H9 (cell line): ENCODE results near the gene MEGF8. TPM values are rescaled to one million over a fixed set of nuclear protein-coding genes. Genes with fewer than 3 reads are reported as not detected.

Source experiments
- DNase-seq: peaks from one replicate; pipeline ENCODE4 v3.0.0-alpha.2; 2017
- H2AFZ ChIP-seq: one replicate; pipeline ENCODE4 v1.6.1; 2013; ENCODE audit warnings: mild to moderate bottlenecking, low read length, control low read depth, moderate library complexity
- H2AK5ac ChIP-seq: 2 replicates; pipeline ENCODE4 v1.6.1; 2013; ENCODE audit warnings: low read length, control low read depth, mixed read lengths; ENCODE audit not compliant: insufficient read length
- H2BK120ac ChIP-seq: one replicate; pipeline ENCODE4 v1.6.1; 2013; ENCODE audit warnings: low read depth, mild to moderate bottlenecking, low read length, control low read depth, inconsistent platforms; ENCODE audit not compliant: poor library complexity, severe bottlenecking
- H2BK12ac ChIP-seq: 2 replicates; pipeline ENCODE4 v1.6.1; 2013; ENCODE audit warnings: low read length, control low read depth, mixed read lengths, low read depth; ENCODE audit not compliant: insufficient read length
- H2BK15ac ChIP-seq: 2 replicates; pipeline ENCODE4 v1.6.1; 2013; ENCODE audit warnings: low read depth, low read length, control low read depth
- H2BK20ac ChIP-seq: one replicate; pipeline ENCODE4 v1.6.1; 2013; ENCODE audit warnings: low read depth, mild to moderate bottlenecking, low read length, control low read depth, inconsistent platforms; ENCODE audit not compliant: poor library complexity, severe bottlenecking
- H2BK5ac ChIP-seq: 2 replicates; pipeline ENCODE4 v1.6.1; 2013; ENCODE audit warnings: low read length, control low read depth, mixed read lengths; ENCODE audit not compliant: insufficient read length
- H3K14ac ChIP-seq: 2 replicates; pipeline ENCODE4 v1.6.1; 2013; ENCODE audit warnings: low read length, control low read depth; ENCODE audit not compliant: insufficient read depth
- H3K18ac ChIP-seq: 2 replicates; pipeline ENCODE4 v1.6.1; 2013; ENCODE audit warnings: low read depth, mild to moderate bottlenecking, mixed read lengths, low read length, control low read depth; ENCODE audit not compliant: insufficient read length
- H3K23ac ChIP-seq: 2 replicates; pipeline ENCODE4 v1.6.1; 2013; ENCODE audit warnings: low read length, control low read depth, mixed read lengths, low read depth; ENCODE audit not compliant: insufficient read length
- H3K23me2 ChIP-seq: 2 replicates; pipeline ENCODE4 v1.6.1; 2013; ENCODE audit warnings: low read depth, mild to moderate bottlenecking, mixed read lengths, low read length, control low read depth; ENCODE audit not compliant: insufficient read length, poor library complexity, severe bottlenecking
- H3K27ac ChIP-seq: 2 replicates; pipeline ENCODE4 v1.5.1; 2013; ENCODE audit warnings: low read length, control low read depth, mixed read lengths, low read depth; ENCODE audit not compliant: insufficient read length
- H3K27me3 ChIP-seq: 2 replicates; pipeline ENCODE4 v1.6.1; 2013; ENCODE audit warnings: low read length, control low read depth, inconsistent platforms; ENCODE audit not compliant: insufficient read depth
- H3K4ac ChIP-seq: 2 replicates; pipeline ENCODE4 v1.6.1; 2013; ENCODE audit warnings: low read depth, mild to moderate bottlenecking, control low read depth, inconsistent platforms, low read length, moderate library complexity
- H3K4me1 ChIP-seq: 2 replicates; pipeline ENCODE4 v1.6.1; 2013; ENCODE audit warnings: low read length, control low read depth, inconsistent platforms; ENCODE audit not compliant: insufficient read depth
- H3K4me2 ChIP-seq: 2 replicates; pipeline ENCODE4 v1.6.1; 2013; ENCODE audit warnings: low read length, control low read depth, mixed read lengths; ENCODE audit not compliant: insufficient read length, insufficient read depth
- H3K56ac ChIP-seq: 2 replicates; pipeline ENCODE4 v1.6.1; 2013; ENCODE audit warnings: low read depth, mild to moderate bottlenecking, mixed read lengths, low read length, control low read depth; ENCODE audit not compliant: insufficient read length
- H3K79me1 ChIP-seq: 2 replicates; pipeline ENCODE4 v1.6.1; 2013; ENCODE audit warnings: low read depth, mild to moderate bottlenecking, moderate library complexity, low read length, control low read depth, inconsistent platforms; ENCODE audit not compliant: insufficient read depth, poor library complexity, severe bottlenecking
- H3K79me2 ChIP-seq: 2 replicates; pipeline ENCODE4 v1.6.1; 2013; ENCODE audit warnings: low read length, control low read depth, inconsistent platforms; ENCODE audit not compliant: insufficient read depth
- H3K9ac ChIP-seq: 2 replicates; pipeline ENCODE4 v1.6.1; 2013; ENCODE audit warnings: low read length, control low read depth, mixed read lengths; ENCODE audit not compliant: insufficient read length; ENCODE audit errors: extremely low read depth
- H3K9me3 ChIP-seq: one replicate; pipeline ENCODE4 v1.6.1; 2013; ENCODE audit warnings: low read depth, low read length, inconsistent platforms; ENCODE audit not compliant: control insufficient read depth
- H3T11ph ChIP-seq: one replicate; pipeline ENCODE4 v1.6.1; 2013; ENCODE audit warnings: mild to moderate bottlenecking, low read length, control low read depth, inconsistent platforms
- H4K20me1 ChIP-seq: one replicate; pipeline ENCODE4 v1.6.1; 2013; ENCODE audit not compliant: control insufficient read depth, insufficient read length, insufficient read depth
- H4K5ac ChIP-seq: 2 replicates; pipeline ENCODE4 v1.6.1; 2013; ENCODE audit warnings: low read depth, mild to moderate bottlenecking, mixed read lengths, low read length, control low read depth; ENCODE audit not compliant: insufficient read length
- H4K8ac ChIP-seq: replicated peaks from 2 replicates; pipeline ENCODE4 v1.6.1; 2013; ENCODE audit warnings: low read length, control low read depth, mixed read lengths, low read depth; ENCODE audit not compliant: insufficient read length
- H4K91ac ChIP-seq: 2 replicates; pipeline ENCODE4 v1.6.1; 2013; ENCODE audit warnings: low read depth, mild to moderate bottlenecking, moderate library complexity, mixed read lengths, low read length, control low read depth; ENCODE audit not compliant: insufficient read length
- H3K27ac Mint-ChIP-seq, 3 experiments: 2 replicates in 2 of 3; 3 replicates in 1 of 3; pipeline ENCODE4 v1.8.0; 2020 to 2021; ENCODE audit warnings: mixed read lengths in 3 of 3, mild to moderate bottlenecking in 1 of 3, moderate library complexity in 1 of 3
- H3K27me3 Mint-ChIP-seq: 2 replicates; pipeline ENCODE4 v1.8.0; 2021; ENCODE audit warnings: low read depth, mild to moderate bottlenecking, moderate library complexity, mixed read lengths
- H3K36me3 Mint-ChIP-seq, 3 experiments: 2 replicates in 2 of 3; 3 replicates in 1 of 3; pipeline ENCODE4 v1.8.0; 2020 to 2021; ENCODE audit warnings: low read depth in 3 of 3, mixed read lengths in 3 of 3; ENCODE audit not compliant: insufficient read depth in 1 of 3
- H3K4me1 Mint-ChIP-seq, 2 experiments: 2 replicates each; pipeline ENCODE4 v1.8.0; 2020; ENCODE audit warnings: mixed read lengths in 2 of 2
- H3K4me3 Mint-ChIP-seq, 2 experiments: 2 replicates in 1 of 2; 3 replicates in 1 of 2; pipeline ENCODE4 v1.8.0; 2020 to 2021; ENCODE audit warnings: mild to moderate bottlenecking in 2 of 2, mixed read lengths in 2 of 2, moderate library complexity in 1 of 2
- H3K9me3 Mint-ChIP-seq, 2 experiments: 2 replicates in 1 of 2; 3 replicates in 1 of 2; pipeline ENCODE4 v1.8.0; 2020; ENCODE audit warnings: mild to moderate bottlenecking in 2 of 2, mixed read lengths in 2 of 2, moderate library complexity in 1 of 2
- WGBS: extraction: QIAGEN DNeasy Blood & Tissue Kit; methylation state at CpG from one replicate; pipeline ENCODE4 v1.1.7; 2013; ENCODE audit warnings: missing lambda C conversion rate, low lambda C conversion rate, mixed read lengths; ENCODE audit not compliant: insufficient read length; ENCODE audit errors: extremely low coverage; 5-methylcytosine and 5-hydroxymethylcytosine counted together
- total RNA-seq: library from RNA; stranded (reverse); gene quantifications from 2 replicates; pipeline ENCODE4 v1.2.1, GENCODE V29; 2021
- TF ChIP-seq, protein P1 (sequence below): fragments of 200-600 bp; sonication (generic); conservative IDR thresholded peaks from 3 replicates; pipeline ENCODE4 v1.8.0; 2021; ENCODE audit warnings: antibody characterized with exemption, mild to moderate bottlenecking

Gene MEGF8
- total RNA-seq, 1 experiment from 2014 or later, result 28.4 TPM

DNA sequence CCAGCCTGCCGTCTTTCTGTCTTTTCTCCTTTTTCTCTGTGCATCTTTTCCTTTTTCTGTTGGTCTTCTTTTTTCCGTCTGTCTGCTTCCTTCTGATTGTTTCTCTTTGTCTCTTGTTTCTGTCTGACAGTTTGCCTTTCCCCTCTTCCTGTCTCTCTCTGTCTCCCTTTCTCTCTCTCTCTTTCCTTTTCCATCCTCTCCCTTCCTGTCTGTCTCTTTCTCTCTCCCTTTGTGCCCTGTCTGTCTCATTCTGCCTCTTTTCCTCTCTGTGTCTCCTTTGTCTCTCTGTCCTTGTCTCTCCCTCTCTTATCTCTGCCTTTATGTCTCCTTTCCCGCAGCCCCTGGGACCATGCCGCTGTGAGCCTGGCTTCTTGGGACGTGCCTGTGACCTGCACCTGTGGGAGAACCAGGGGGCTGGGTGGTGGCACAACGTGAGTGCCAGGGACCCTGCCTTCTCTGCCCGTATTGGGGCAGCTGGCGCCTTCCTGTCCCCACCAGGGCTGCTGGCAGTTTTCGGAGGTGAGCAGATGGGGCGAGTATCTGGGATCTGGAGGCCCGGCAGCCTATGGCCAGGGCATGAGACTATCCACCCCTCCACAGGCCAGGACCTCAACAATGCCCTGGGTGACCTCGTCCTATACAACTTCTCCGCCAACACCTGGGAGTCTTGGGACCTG, 9.4 kb downstream of the MEGF8 start:
- Histone ChIP-seq H3T11ph (no peak overlapping the region), H2AFZ (no peak overlapping the region), H3K79me1 (peaks cover 3% of the 10 kb centered on the region), H2AK5ac (no peak overlapping the region), H3K27me3 (no peaks in the 10 kb centered on the region), H3K4ac (no peak overlapping the region), H2BK5ac (no peak overlapping the region), H3K23me2 (no peaks in the 10 kb centered on the region), H3K4me1 (no peaks in the 10 kb centered on the region), H2BK12ac (no peak overlapping the region), H3K9me3 (no peaks in the 10 kb centered on the region), H2BK15ac (no peak overlapping the region), H3K23ac (no peak overlapping the region), H3K18ac (no peak overlapping the region), H3K79me2 (0 out of 2 replicates have a peak, but pooled peaks cover 2% of the 10 kb centered on the region), H4K91ac (no peak overlapping the region), H4K20me1 (no peaks in the 10 kb centered on the region), H4K5ac (no peak overlapping the region), H2BK120ac (no peak overlapping the region), H3K9ac (no peak overlapping the region), H3K56ac (no peak overlapping the region), H4K8ac (no peak overlapping the region), H2BK20ac (no peak overlapping the region), H3K4me2 (no peak overlapping the region), H3K27ac (no peak overlapping the region), H3K14ac (no peak overlapping the region)
- DNase-seq, result no peak
- TF ChIP-seq, protein P1, sequence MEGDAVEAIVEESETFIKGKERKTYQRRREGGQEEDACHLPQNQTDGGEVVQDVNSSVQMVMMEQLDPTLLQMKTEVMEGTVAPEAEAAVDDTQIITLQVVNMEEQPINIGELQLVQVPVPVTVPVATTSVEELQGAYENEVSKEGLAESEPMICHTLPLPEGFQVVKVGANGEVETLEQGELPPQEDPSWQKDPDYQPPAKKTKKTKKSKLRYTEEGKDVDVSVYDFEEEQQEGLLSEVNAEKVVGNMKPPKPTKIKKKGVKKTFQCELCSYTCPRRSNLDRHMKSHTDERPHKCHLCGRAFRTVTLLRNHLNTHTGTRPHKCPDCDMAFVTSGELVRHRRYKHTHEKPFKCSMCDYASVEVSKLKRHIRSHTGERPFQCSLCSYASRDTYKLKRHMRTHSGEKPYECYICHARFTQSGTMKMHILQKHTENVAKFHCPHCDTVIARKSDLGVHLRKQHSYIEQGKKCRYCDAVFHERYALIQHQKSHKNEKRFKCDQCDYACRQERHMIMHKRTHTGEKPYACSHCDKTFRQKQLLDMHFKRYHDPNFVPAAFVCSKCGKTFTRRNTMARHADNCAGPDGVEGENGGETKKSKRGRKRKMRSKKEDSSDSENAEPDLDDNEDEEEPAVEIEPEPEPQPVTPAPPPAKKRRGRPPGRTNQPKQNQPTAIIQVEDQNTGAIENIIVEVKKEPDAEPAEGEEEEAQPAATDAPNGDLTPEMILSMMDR, result no peak
- WGBS, result no CpG with 5 or more reads among the region's 13 CpGs
- Mint-ChIP-seq H3K9me3 (no peaks in the 10 kb centered on the region), H3K4me1 (peaks cover 9% of the 10 kb centered on the region in 2 experiments), H3K36me3 (peaks cover 1 to 12% (median 3%) of the 10 kb centered on the region in 3 experiments; a peak in 4 of 7 replicates), H3K27me3 (no peaks in the 10 kb centered on the region), H3K4me3 (no peak overlapping the region), H3K27ac (no peak overlapping the region)
